AG08395 (cell line): ENCODE results near the gene EZH2.

Experiments used
- DNase-seq: peaks from one replicate; pipeline ENCODE4 v3.0.0; 2012; ENCODE audit warnings: mixed read lengths, low spot score

Gene EZH2

DNA sequence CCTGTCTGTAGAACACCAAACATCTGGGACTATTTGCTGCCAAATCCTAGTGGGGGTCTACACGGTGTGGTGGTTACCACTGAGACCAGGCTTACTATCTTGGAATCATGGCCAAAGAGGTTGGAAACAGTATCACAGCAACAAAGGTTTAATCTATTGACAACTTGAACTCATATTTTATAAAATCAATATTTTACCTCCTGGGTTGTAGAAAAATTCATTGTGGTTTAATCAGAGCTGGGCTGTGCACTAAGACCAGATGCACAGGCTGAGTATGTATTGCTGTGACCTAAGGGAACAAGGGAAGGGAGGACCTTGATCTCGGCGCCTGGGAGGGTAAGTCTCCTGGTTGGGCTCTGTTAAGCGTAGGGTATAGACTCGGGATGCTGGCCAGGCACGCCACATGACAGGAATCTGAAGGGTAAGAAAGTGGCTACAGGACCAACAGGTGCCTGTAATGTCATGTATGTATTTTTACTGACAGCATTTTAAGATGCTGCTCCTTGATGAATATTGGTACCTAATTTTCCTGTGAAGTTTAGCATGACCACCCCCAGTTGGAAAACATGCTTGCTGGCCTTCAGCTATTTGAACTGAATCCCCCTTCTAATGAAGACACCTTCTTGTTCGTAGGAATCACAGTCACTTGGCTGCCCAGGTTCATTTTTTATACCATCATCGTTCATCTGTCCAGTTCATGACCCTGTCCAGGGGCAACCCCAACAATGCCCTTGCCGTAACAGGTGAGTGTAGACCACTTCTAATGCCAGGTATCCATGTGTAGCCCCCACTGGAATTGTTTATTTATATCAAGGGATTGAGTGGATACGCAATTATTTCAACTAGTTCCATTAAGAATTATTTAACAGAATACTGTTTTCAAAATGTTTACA is 79.5 kb downstream of the EZH2 start:
- no peak for DNase-seq

DNA sequence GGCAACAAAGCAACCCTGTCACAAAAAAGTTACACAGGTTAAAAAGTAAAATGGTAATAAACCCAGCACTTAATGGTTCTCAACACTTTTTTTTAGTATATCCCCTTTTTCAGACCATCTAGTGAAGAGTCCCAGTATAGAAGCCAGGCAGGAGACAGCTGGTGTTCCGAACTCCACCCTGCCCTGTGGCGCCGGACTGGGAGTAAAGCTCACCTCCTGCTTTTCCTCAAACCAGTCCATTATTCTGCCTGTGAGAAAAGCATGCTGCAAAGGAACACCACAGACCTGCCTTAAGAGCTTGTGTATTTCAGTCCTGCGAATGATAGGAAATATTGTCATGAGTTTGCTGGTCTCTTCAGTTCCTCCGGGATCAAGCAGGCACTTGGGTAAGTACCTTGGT is 81.0 kb downstream of the EZH2 start:
- DNase-seq = no peak

DNA sequence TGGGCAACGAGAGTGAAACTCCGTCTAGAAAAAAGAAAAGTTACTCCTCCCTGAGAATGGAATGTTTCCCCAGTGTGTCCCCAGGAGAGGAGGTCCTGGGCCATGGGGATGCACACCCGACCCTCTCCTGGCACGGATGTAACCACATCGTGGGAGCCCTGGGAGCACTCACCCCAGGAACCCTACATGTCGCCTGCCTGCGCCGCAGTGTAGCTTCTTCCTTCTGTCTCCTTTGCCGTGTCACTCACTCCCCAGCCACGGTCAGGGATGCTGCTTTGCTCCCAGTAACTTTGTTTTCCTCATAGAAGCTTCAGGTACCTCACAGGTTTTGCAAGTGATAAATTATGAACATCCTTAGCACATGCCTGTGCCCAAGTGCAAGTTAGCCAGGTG is 82.0 kb downstream of the EZH2 start:
- DNase-seq = no peak

DNA sequence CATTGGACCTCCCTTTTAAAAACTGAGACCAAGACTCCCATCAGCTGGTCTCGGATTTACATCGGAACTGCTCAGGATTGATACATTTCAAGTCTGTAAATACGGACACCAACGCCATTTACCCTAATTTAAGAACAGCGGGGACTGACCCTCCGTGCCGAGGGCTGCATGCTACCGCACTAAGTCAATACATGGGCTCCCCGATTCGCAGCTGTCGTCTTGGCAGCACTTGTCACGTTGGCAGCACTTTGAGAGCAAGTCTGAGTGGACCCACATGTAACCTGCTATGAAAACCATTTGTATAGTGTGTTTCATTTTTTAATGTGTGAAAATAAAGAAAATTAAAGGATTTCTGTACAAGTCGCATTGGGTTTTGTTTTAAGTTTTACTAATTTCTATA is 83.4 kb downstream of the EZH2 start:
- no peak for DNase-seq

DNA sequence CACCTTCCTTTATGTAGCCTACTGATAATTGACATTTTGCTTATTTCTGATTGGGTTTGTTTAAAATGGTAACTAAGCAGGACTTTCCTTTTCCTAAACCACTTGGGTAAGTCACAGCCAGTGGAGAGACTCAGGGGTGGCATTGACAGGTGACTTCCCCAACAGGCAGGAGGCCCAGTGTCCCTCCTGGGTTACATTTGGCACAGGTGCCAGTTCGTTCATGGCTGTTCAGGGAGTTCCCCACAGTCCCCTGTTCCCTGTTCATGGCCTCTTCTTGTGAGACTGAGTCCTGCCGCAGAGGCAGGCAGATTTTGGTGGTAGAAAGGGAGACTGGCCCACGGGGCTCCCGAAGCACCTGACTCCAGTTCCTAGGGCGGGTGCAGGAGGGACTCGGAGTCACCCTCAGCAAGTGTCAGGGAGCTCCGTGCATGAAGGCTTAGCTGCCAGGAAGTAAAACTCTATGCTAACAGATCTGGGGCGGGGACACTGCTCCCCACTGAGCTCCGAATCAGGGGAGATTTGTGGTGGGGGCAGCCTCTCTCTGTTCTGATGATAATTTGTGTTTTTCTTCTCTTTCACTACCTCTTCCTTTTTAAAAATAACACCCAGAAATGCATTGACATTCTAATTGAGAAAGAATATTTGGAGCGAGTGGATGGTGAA is 84.1 kb downstream of the EZH2 start:
- DNase-seq = no peak

DNA sequence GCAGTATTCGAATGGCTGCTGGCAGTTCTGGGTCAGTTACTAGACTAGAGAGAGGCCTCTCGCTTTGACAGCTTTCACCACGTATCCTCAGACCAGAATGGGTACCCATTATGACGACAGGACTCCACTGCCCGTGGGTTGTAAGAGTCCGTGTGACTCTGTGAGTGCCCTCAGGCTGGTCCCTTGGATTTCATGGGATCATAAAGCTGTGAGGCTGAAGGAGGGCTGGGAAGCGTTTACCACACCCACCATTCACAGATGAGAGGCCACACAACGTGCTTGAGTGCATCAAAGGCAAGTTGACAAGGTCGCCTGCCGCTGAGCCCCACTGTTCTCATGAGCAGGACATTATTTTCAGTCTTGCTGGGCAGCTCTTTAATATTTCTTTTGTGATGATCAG is 87.2 kb downstream of the EZH2 start:
- DNase-seq = no peak

DNA sequence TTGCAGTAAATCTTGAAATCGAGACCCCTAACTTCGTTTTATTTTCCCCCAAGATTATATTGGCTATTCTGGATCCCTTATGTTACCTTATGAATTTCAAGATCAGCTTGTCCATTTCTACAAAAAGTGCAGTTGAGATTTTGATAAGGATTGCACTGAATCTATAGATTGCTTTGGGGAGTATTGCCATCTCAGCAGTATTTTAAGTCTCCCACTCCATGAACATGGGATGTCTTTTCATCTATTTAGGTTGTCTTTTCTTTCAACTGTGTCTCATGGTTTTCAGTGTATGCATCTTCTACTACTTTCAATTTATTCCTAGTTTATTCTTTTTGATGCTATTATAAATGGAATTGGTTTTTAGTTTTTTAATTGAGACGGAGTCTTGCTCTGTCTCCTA is 89.6 kb downstream of the EZH2 start:
- no peak for DNase-seq

DNA sequence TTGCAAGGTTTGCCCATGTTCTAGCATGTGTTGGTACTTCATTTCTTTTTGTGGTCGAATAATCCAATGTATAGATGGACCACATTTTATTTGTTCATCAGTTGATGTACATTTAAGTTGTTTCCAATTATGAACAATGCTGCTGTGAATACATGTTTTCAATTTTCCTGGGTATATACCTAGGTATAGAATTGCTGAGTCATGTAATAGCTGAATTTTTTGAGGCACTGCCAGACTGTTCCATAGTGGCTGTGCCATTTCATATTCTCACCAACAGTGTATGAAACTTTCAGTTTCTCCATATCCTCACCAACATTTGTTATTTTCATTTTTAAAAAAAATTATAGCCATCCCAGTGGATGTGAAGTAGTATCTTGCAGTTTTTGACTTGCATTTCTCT is 90.5 kb downstream of the EZH2 start:
- DNase-seq = no peak

DNA sequence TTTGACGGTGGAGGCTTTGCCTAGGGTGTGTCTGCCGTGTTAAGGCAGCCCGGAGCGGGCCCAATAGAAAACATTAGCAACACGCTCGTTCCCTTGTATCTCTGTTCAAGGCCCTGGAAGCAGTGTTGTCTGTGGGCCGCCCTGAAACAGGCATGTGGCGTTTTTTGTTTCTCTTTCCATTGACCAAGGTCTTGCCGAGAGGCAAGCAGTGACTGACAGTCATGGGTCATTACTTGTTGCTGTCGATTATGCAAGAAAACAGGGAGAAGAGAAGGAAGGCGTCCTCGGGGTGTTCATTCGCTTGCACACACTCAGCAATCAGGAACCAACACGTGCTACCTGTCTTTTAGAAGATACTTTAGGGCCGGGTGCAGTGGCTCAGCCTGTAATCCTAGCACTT is 92.5 kb downstream of the EZH2 start:
- DNase-seq = no peak

DNA sequence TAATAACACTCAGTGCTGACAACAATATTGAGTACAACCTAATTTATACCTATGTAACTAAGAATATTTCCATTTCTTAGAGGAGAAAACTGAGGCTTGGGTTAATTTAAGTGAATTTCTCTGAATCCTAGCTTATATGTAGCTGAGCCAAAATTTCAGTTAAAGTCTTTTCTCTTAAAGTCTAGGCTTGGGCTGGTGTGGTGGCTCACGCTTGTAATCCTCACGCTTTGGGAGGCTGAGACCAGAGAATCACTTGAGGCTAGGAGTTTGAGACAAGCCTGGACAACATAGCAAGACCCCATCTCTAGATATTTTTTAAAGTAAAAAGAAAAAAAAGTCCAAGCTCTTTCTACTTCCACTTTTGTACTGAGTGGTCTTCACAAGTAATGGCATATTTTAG is 93.2 kb downstream of the EZH2 start:
- no peak for DNase-seq

DNA sequence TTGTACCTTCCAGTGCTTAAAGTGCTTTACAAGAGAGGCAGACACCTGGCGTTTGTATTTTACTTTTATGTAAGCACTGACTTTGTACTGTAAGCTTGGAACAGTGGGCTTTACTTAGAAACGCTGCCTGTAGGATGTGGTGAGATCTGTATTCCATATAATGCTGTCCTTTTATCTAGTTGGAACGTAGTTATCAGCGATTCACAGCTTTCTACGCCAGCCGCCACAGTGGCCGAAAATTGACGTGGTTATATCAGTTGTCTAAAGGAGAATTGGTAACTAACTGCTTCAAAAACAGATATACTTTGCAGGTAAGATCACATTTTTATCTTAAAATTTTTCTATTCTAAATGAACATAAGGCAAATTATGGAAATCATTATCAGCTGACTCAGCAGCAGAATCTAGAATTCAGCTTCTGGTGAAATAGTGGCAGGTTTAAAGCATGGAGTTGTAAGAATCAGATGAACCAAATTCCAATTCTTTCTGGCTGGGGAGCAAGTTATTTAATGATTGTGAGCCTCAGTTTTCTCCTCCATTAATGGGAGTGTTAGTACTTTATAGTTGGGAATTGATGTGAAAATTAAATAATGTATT is 93.9 kb downstream of the EZH2 start:
- DNase-seq = no peak

DNA sequence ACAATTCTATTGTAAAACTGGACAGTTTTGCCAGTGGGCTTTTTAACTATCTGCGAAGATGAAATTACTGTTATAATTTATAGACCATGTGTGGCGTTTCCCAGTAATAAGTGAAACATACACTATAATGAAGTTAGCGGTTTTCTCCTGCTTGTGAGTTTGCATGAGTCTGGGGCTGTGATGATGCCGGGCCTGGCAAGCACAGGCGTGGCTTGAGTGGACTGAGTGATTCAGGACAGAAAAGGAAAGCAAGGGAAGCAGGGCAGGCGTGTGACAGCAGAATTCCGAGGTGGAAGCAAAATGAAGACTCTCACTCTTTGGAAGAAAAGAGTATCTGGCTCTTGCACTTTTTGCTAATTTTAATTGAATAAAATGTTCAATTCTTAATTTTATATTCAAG is 94.9 kb downstream of the EZH2 start:
- no peak for DNase-seq

DNA sequence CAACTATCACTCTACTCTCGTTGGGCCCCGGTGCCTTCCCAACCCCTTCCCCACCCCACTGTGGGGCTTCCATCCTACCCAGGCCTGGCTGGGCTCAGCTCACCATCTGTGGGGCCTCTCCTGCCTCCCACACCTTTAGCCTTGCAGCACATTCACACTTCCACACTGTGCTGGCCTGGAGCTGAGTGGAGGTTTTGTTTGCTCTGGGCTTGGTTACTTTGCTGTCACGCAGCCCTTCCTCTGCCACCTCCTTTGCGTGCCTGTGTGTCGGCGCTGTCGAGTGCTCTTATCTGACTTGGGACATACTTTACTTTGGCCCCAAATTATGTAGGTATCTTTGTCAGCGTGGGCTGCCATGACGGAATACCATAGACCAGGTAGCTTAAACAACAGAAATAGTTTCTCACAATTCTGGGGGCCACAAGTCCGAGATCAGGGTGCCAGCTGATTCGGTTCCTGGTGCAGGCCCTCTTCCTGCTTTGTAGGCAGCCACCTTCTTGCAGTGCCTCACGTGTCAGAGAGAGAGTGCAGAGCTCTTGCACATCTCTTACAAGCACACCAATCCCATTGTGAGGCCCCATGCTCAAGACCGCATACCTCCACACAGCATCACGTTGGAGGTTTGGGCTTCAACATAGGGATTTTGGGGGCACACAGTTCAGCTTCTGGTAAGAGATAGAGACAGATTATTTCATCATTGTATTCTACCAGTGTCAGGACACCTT is 96.4 kb downstream of the EZH2 start:
- no peak for DNase-seq

DNA sequence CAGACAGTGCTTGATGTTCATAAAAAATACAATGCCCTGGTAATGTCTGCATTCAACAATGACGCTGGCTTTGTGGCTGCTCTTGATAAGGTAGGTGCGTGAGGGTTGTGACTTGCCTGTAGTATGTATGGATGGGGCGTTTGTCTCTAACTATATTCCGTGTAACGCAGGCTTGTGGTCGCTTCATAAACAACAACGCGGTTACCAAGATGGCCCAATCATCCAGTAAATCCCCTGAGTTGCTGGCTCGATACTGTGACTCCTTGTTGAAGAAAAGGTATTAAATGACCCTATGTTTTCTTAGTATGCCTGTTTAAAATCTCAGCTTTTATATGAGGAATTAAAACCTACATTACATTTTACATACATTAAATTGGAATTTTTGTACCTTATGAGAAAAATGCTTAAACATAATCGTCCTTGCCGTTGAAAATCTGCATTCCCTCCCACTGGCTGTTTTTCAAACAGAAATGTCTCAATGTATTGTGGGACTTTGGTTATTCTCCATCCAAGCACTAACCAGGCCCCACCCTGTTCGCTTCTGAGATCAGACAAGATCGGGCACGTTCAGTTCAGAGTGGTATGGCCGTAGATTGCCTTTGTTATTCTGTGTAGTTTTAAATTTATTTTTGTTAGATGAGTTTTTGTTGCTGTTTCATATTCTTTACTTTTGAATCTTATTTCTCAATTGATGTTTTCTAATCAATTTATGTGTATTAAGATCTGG is 100.1 kb downstream of the EZH2 start:
- DNase-seq = no peak

DNA sequence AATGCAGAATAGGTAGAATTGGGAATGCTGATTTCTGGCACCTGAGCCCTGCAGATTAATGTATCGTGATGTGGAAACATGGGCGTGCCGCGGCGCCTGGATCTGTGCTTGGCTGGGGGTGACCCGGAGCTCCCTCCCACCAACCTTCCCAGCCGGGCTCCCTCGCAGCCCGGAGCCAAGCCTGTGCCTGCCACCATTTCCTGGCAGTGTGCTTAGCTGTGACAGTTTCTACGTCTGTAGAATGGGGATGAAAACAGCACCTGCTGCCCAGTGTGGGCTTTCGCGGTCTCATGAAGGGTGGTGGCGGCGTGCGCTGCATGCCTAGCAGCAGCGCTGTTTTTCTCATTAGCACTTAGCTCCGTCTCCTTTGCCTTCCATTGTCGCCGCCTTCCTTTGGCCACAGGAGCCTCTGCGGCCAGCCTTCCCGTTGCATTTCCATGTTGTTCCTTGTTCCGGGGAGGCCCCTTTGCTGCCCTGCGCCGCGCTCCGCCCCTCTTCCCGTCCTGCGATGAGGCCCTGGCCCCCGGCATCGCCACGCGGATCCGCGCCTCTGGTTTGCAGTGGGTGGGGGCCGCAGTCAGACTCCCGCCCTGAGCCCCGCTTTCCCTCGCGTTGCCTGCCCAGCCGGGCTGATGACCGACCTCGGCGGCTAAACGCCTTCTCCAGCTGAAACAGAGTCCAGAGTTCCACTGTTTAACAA is 101.2 kb downstream of the EZH2 start:
- no peak for DNase-seq

DNA sequence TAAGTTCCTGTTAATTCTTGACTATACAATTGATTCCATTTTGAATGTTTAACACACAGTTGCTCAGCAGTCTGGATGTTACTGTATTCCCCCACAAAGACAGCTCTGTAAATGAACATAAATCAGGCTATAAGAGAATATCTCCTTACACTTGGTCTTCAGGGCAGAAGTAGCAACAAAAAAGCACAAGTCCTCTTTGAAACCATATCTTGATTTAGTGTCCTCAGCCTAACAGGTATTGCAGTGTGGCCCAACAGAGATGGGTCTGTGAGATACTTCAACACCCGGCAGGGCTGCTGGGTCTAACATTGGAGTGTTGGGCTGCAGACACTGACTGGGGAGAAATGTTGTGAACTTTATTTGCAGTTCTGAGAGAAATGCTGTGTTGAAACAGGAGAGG is 109.6 kb downstream of the EZH2 start:
- DNase-seq = no peak

DNA sequence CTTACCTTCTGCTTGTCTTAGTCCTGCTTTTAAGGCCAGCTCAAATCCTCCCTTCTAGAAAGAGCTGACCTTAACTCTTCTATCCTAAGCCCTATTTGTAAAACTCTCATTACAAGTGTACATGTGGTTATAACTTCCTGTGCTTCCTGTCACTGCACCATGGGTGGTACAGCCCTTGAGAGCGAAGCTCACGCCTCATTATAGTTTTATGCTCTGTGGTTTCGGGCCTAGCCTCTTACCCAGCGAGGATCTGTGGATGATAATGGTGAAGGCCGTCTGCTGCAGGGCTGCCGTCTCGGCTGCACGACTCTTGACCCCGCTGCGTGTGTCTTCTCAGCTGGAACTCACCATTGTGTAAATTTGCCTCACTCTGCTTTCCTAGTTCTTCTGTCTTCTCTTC is 110.8 kb downstream of the EZH2 start:
- no peak for DNase-seq

DNA sequence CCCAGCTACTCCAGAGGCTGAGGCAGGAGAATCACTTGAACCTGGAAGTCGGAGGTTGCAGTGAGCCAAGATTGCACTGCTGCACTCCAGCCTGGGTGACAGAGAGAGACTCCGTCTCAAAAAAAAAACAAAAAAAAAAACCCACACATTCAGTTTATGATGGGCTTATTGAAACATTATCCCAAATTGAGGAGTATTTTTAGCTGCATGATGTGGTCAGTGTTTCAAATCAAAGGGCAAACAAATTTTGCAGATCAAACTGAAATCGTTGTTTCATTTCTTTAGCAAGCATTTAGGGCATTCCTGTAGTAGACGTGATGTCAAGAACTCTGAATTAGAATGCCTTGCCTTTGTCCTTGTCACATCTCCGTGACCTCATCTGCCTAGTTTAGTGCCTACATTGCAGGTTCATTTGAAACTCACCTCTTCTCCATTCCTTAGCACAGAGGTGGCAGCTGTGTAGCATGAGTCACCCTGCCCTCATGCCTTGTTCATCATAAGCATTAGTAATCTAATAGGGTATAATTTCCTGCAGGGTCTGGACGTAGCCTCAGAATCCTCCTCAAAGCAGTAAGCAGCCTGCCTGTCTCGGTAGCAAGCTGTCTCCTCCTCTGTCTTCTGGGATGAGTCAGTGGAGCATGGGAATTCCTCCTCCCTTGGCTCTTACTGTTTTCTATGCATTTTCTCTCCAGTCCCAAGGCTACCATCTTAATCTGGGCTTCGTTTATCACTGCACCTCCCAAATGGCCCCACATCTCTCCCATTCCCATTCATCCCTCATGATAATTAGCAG is 111.6 kb downstream of the EZH2 start:
- peak; percentile 84 for DNase-seq

DNA sequence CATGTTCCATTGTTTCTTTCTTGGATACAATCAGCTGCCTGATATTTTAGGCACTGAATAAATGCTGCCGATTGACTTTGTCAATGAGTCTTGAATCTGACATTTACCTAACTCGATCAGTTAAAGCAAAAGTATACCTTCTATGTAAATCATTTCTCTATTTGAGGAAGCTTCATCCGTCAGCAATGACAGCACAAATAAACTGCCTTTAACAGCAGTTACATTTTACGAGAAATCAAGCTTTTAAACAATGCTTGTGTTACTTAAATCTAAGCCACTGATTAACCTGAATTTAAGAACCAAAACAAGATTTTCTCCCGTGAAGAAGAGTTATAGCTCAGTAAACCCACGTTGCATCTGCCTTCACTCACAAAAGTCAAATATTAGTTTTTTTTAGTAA is 114.1 kb downstream of the EZH2 start:
- no peak for DNase-seq

DNA sequence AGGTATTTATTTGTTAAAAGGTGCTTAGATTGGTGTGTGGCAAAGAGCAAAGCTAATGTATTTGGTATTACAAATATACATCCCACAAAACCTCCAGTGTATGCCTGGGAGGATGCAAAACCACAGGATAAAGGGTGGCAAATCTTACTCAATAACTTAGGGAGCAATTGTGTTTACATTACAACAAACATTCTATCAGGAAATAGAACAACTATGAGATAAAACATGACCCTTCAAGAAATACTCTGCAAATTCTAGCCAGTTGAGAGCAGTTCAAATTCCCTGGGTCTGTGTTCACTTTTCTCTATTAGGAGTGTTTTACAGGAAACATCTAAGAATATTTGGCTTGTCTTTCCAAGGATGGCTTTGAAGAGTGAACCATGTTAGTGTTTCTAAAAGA is 120.5 kb downstream of the EZH2 start:
- DNase-seq = no peak
